GM12878 (cell line): ENCODE measurements around the gene PRKG1. TPM values are rescaled to one million over a fixed set of nuclear protein-coding genes. Genes with fewer than 3 reads are reported as not detected.

Experiments
- ATAC-seq: fragments of 200-7000 bp; cut with Tn5 transposase; 3 replicates; pipeline ENCODE4 v1.9.1; 2020; ENCODE audit warnings: mild to moderate bottlenecking, moderate library complexity
- BruUV-seq: library from RNA; stranded (reverse); fragments of 400-500 nt; replicated peaks from 2 replicates; lab custom pipeline; 2021; lab: Mats Ljungman, UMichigan
- CTCF ChIA-PET: fragments of 300-600 bp; sonication (Branson Sonifier 250); formaldehyde crosslinking; extraction: SDS; loops from one replicate; lab custom pipeline; 2021; ENCODE audit warnings: inconsistent platforms; lab: Yijun Ruan, JAX
- POLR2A ChIA-PET: fragments of 350-600 bp; formaldehyde crosslinking; extraction: SDS; loops from one replicate; lab custom pipeline; 2021; ENCODE audit warnings: inconsistent platforms; lab: Charles Lee
- RAD21 ChIA-PET: fragments of 300-600 bp; sonication (Branson Sonifier 250); formaldehyde crosslinking; loops from one replicate; lab custom pipeline; 2023; ENCODE audit warnings: antibody characterized with exemption; ENCODE audit not compliant: unreplicated experiment; lab: Charles Lee
- SMC1A ChIA-PET: fragments of 300-600 bp; sonication (Branson Sonifier 250); formaldehyde crosslinking; loops from one replicate; lab custom pipeline; 2023; ENCODE audit not compliant: unreplicated experiment, uncharacterized antibody; lab: Charles Lee
- DNase-seq: peaks from one replicate; pipeline ENCODE4 v3.0.0-alpha.2; 2011; ENCODE audit warnings: low read depth, low spot score
- FAIRE-seq: peaks from 3 replicates; lab custom pipeline; 2011; peaks lifted over from hg19 to GRCh38; lab: Jason Lieb, UNC
- H2AFZ ChIP-seq: 2 replicates; pipeline ENCODE4 v1.6.0; 2011; ENCODE audit warnings: low read depth, low read length, control low read depth; ENCODE audit not compliant: control insufficient read depth
- H3K27ac ChIP-seq: 2 replicates; pipeline ENCODE4 v1.5.1; 2011; ENCODE audit warnings: control low read depth; ENCODE audit not compliant: control insufficient read depth, insufficient read depth
- H3K27me3 ChIP-seq, 2 experiments: replicated peaks in 1 of 2; 2 replicates each; pipeline versions ENCODE4 v1.6.0 to v1.6.1; 2011; ENCODE audit warnings: low read length in 1 of 2; ENCODE audit not compliant: control insufficient read depth in 2 of 2, insufficient read depth in 2 of 2
- H3K36me3 ChIP-seq, 2 experiments: 2 replicates each; pipeline ENCODE4 v1.5.1; 2011; ENCODE audit warnings: low read length in 1 of 2; ENCODE audit not compliant: control insufficient read depth in 2 of 2, insufficient read depth in 2 of 2
- H3K4me1 ChIP-seq: 2 replicates; pipeline ENCODE4 v1.6.1; 2011; ENCODE audit warnings: mild to moderate bottlenecking, low read length, moderate library complexity, mixed read lengths; ENCODE audit not compliant: control insufficient read depth, insufficient read depth
- H3K4me2 ChIP-seq: 2 replicates; pipeline ENCODE4 v1.6.0; 2011; ENCODE audit warnings: control low read depth; ENCODE audit not compliant: control insufficient read depth, insufficient read depth
- H3K4me3 ChIP-seq: fragments of 200-600 bp; sonication (generic); 2 replicates; pipeline ENCODE4 v1.5.1; 2016
- H3K79me2 ChIP-seq: 2 replicates; pipeline ENCODE4 v1.6.0; 2011; ENCODE audit warnings: low read length; ENCODE audit not compliant: control insufficient read depth, insufficient read depth
- H3K9ac ChIP-seq: 2 replicates; pipeline ENCODE4 v1.8.0; 2011; ENCODE audit warnings: low read length, control low read depth, mixed read lengths; ENCODE audit not compliant: control insufficient read depth, insufficient read depth
- H3K9me3 ChIP-seq: replicated peaks from 3 replicates; pipeline ENCODE4 v1.5.1; 2011; ENCODE audit warnings: mild to moderate bottlenecking, low read length; ENCODE audit not compliant: control insufficient read depth, insufficient read depth
- H4K20me1 ChIP-seq: 2 replicates; pipeline ENCODE4 v1.6.0; 2011; ENCODE audit not compliant: control insufficient read depth, insufficient read depth
- ATF7 ChIP-seq: fragments of 450-650 bp; IDR thresholded peaks from 2 replicates; pipeline ENCODE4 v1.6.1; 2016; ENCODE audit warnings: low read depth, mild to moderate bottlenecking
- BCL11A ChIP-seq: IDR thresholded peaks from 2 replicates; pipeline ENCODE4 v1.6.1; 2011; ENCODE audit warnings: low read depth, low read length
- CHD4 ChIP-seq: fragments of 200-600 bp; sonication (generic); IDR thresholded peaks from 2 replicates; pipeline ENCODE4 v1.6.1; 2016; ENCODE audit warnings: mild to moderate bottlenecking
- CREM ChIP-seq: IDR thresholded peaks from 2 replicates; pipeline ENCODE4 v1.6.1; 2014; ENCODE audit warnings: antibody characterized with exemption, low read depth
- DPF2 ChIP-seq: fragments of 450-650 bp; IDR thresholded peaks from 2 replicates; pipeline ENCODE4 v1.6.1; 2017; ENCODE audit warnings: mild to moderate bottlenecking
- FOXK2 ChIP-seq: fragments of 450-650 bp; IDR thresholded peaks from 2 replicates; pipeline ENCODE4 v1.6.1; 2017; ENCODE audit warnings: mild to moderate bottlenecking, moderate library complexity
- GATAD2B ChIP-seq: fragments of 450-650 bp; conservative IDR thresholded peaks from 2 replicates; pipeline ENCODE4 v1.6.1; 2017; ENCODE audit warnings: low read depth, mild to moderate bottlenecking, moderate library complexity
- KLF5 ChIP-seq: fragments of 450-650 bp; IDR thresholded peaks from 2 replicates; pipeline ENCODE4 v1.6.1; 2014; ENCODE audit warnings: mild to moderate bottlenecking; ENCODE audit not compliant: partially characterized antibody
- MYC ChIP-seq: IDR thresholded peaks from 2 replicates; pipeline ENCODE4 v1.6.1; 2011; ENCODE audit warnings: mild to moderate bottlenecking, low read length, moderate library complexity, inconsistent platforms; ENCODE audit not compliant: insufficient read depth, insufficient replicate concordance, insufficient read length, severe bottlenecking
- NFYB ChIP-seq: IDR thresholded peaks from 2 replicates; pipeline ENCODE4 v1.6.1; 2011; ENCODE audit warnings: low read depth, mild to moderate bottlenecking, low read length, improper control_type of control experiment, moderate library complexity; ENCODE audit not compliant: insufficient read depth
- SPI1 ChIP-seq: IDR thresholded peaks from 2 replicates; pipeline ENCODE4 v1.6.1; 2011; ENCODE audit warnings: low read depth, mild to moderate bottlenecking, low read length, moderate library complexity, borderline replicate concordance; ENCODE audit not compliant: insufficient read depth
- ZNF274 ChIP-seq: IDR thresholded peaks from one replicate; pipeline ENCODE4 v1.8.0; 2011; ENCODE audit not compliant: insufficient read length, insufficient read depth
- WGBS: methylation state at CpG from one replicate; pipeline ENCODE4 v1.1.6; 2016; ENCODE audit warnings: low lambda C conversion rate; ENCODE audit not compliant: insufficient replicate concordance, insufficient coverage; ENCODE audit errors: missing lambda C conversion rate; 5-methylcytosine and 5-hydroxymethylcytosine counted together
- in situ Hi-C: fragments of 300-500 bp; cut with MboI; formaldehyde crosslinking; loops from 9 replicates; pipeline ENCODE4 v1.14.3; 2018; ENCODE audit warnings: mixed read lengths
- intact Hi-C: fragments of 100-400 bp; cut with micrococcal nuclease; formaldehyde crosslinking; loops from one replicate; pipeline ENCODE4 v1.14.2; 2022; ENCODE audit not compliant: unreplicated experiment
- polyA plus RNA-seq, 11 experiments: library from polyadenylated mRNA; depleted of rRNA in 4 of 11; unstranded in 6 of 11; stranded (reverse) in 5 of 11; fragments of >200 nt; fragmentation: Nextera tagmentation in 4 of 11; fragmentation: Illumina TruSeq in 1 of 11; extraction: Ambion mirVana in 4 of 11; extraction: Trizol in 1 of 11; gene quantifications; 1 replicate in 1 of 11; 2 replicates in 10 of 11; pipeline versions ENCODE4 v1.2.1 to v1.2.3, GENCODE V29; 2011 to 2016; ENCODE audit warnings: inconsistent platforms in 2 of 11, missing spikeins in 2 of 11, low read depth in 1 of 11
- total RNA-seq, 4 experiments: library from RNA; depleted of rRNA in 3 of 4; stranded (reverse); fragments of >200 nt in 3 of 4; fragmentation: Illumina TruSeq in 1 of 4; extraction: Trizol in 1 of 4; gene quantifications; 2 replicates each; pipeline versions ENCODE4 v1.2.1 to v1.2.3, GENCODE V29; 2013 to 2021
- TF ChIP-seq, protein P1 (sequence below): fragments of 450-650 bp; IDR thresholded peaks from 2 replicates; pipeline ENCODE4 v1.6.1; 2017; ENCODE audit warnings: mild to moderate bottlenecking, moderate library complexity

Gene PRKG1
- total and polyA plus RNA-seq, 10 of the 15 experiments (the other 5 are each of a cell fraction or from before 2014, with no cell fraction given): 0.04 to 0.05 TPM; not detected in 8

GRCh38 chr10:51289519-51289918 lies 215.2 kb downstream of the PRKG1 start:
- Histone ChIP-seq H3K36me3 (no peaks in the 10 kb centered on the region), H3K27me3 (no peaks in the 10 kb centered on the region), H3K4me2 (no peak overlapping the region), H3K79me2 (no peaks in the 10 kb centered on the region), H3K4me3 (no peak overlapping the region), H2AFZ (no peak overlapping the region), H3K9ac (no peak overlapping the region), H3K27ac (no peak overlapping the region), H4K20me1 (no peaks in the 10 kb centered on the region), H3K9me3 (no peaks in the 10 kb centered on the region), H3K4me1 (no peaks in the 10 kb centered on the region)
- CTCF ChIA-PET: no interaction called here
- WGBS: 0% methylated on average over 1 of the region's 1 CpG
- in situ Hi-C loops: no loop called here
- no peak for DNase-seq
- FAIRE-seq: no peak
- ATAC-seq: no peak
- SMC1A ChIA-PET: no interaction called here
- TF ChIP-seq DPF2 (no peak), CREM (no peak), CHD4 (no peak), BCL11A (no peak), ZNF274 (no peak), MYC (no peak), ATF7 (no peak), KLF5 (no peak), FOXK2 (no peak), SPI1 (no peak), NFYB (no peak), GATAD2B (no peak)
- TF ChIP-seq, protein P1, sequence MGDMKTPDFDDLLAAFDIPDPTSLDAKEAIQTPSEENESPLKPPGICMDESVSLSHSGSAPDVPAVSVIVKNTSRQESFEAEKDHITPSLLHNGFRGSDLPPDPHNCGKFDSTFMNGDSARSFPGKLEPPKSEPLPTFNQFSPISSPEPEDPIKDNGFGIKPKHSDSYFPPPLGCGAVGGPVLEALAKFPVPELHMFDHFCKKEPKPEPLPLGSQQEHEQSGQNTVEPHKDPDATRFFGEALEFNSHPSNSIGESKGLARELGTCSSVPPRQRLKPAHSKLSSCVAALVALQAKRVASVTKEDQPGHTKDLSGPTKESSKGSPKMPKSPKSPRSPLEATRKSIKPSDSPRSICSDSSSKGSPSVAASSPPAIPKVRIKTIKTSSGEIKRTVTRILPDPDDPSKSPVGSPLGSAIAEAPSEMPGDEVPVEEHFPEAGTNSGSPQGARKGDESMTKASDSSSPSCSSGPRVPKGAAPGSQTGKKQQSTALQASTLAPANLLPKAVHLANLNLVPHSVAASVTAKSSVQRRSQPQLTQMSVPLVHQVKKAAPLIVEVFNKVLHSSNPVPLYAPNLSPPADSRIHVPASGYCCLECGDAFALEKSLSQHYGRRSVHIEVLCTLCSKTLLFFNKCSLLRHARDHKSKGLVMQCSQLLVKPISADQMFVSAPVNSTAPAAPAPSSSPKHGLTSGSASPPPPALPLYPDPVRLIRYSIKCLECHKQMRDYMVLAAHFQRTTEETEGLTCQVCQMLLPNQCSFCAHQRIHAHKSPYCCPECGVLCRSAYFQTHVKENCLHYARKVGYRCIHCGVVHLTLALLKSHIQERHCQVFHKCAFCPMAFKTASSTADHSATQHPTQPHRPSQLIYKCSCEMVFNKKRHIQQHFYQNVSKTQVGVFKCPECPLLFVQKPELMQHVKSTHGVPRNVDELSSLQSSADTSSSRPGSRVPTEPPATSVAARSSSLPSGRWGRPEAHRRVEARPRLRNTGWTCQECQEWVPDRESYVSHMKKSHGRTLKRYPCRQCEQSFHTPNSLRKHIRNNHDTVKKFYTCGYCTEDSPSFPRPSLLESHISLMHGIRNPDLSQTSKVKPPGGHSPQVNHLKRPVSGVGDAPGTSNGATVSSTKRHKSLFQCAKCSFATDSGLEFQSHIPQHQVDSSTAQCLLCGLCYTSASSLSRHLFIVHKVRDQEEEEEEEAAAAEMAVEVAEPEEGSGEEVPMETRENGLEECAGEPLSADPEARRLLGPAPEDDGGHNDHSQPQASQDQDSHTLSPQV: no peak
- RAD21 ChIA-PET: no interaction called here
- BruUV-seq: no TSS peak
- intact Hi-C loops: no loop called here
- POLR2A ChIA-PET: no interaction called here
